Astrocyte (in vitro differentiated cells and primary cell): ENCODE results near the gene FAM180B. TPM values are rescaled to one million over a fixed set of nuclear protein-coding genes. Genes with fewer than 3 reads are reported as not detected.

Experiments used
- DNase-seq: peaks from one replicate; pipeline ENCODE4 v3.0.0-alpha.2; 2010; ENCODE audit warnings: low read depth
- FAIRE-seq: peaks from 2 replicates; lab custom pipeline; 2011; peaks lifted over from hg19 to GRCh38; lab: Jason Lieb, UNC
- H2AFZ ChIP-seq: 2 replicates; pipeline ENCODE4 v1.6.0; 2012; ENCODE audit warnings: low read depth, low read length, inconsistent platforms
- H3K27ac ChIP-seq: 2 replicates; pipeline ENCODE4 v1.5.1; 2011; ENCODE audit warnings: low read depth, low read length, inconsistent platforms
- H3K27me3 ChIP-seq: 2 replicates; pipeline ENCODE4 v1.6.0; 2011; ENCODE audit warnings: low read length, inconsistent platforms; ENCODE audit not compliant: insufficient read depth
- H3K36me3 ChIP-seq: 2 replicates; pipeline ENCODE4 v1.5.1; 2011; ENCODE audit warnings: low read length, inconsistent platforms; ENCODE audit not compliant: insufficient read depth
- H3K4me1 ChIP-seq: 2 replicates; pipeline ENCODE4 v1.5.1; 2011; ENCODE audit warnings: low read length, inconsistent platforms; ENCODE audit not compliant: insufficient read depth
- H3K4me2 ChIP-seq: 2 replicates; pipeline ENCODE4 v1.6.0; 2012; ENCODE audit warnings: low read length, inconsistent platforms
- H3K4me3 ChIP-seq: 2 replicates; pipeline ENCODE4 v1.5.1; 2011; ENCODE audit warnings: low read depth, mild to moderate bottlenecking, low read length, inconsistent platforms; ENCODE audit not compliant: insufficient read depth
- H3K79me2 ChIP-seq: 2 replicates; pipeline ENCODE4 v1.6.0; 2012; ENCODE audit warnings: mild to moderate bottlenecking, low read length, inconsistent platforms; ENCODE audit not compliant: insufficient read depth
- H3K9ac ChIP-seq: 2 replicates; pipeline ENCODE4 v1.6.0; 2012; ENCODE audit warnings: mild to moderate bottlenecking, low read length, inconsistent platforms
- H3K9me3 ChIP-seq: 2 replicates; pipeline ENCODE4 v1.5.1; 2012; ENCODE audit warnings: low read depth, mild to moderate bottlenecking, low read length, inconsistent platforms; ENCODE audit not compliant: insufficient read depth
- H4K20me1 ChIP-seq: 2 replicates; pipeline ENCODE4 v1.6.0; 2012; ENCODE audit warnings: low read length, inconsistent platforms; ENCODE audit not compliant: insufficient read depth
- H3K27ac Mint-ChIP-seq: one replicate; pipeline ENCODE4 v1.8.0; 2021; ENCODE audit warnings: mild to moderate bottlenecking, mixed read lengths; ENCODE audit not compliant: unreplicated experiment
- H3K27me3 Mint-ChIP-seq: one replicate; pipeline ENCODE4 v1.8.0; 2021; ENCODE audit warnings: low read depth, mixed read lengths; ENCODE audit not compliant: unreplicated experiment
- H3K36me3 Mint-ChIP-seq: one replicate; pipeline ENCODE4 v1.8.0; 2021; ENCODE audit warnings: low read depth, mixed read lengths; ENCODE audit not compliant: unreplicated experiment
- H3K4me1 Mint-ChIP-seq: one replicate; pipeline ENCODE4 v1.8.0; 2021; ENCODE audit warnings: low read depth, mixed read lengths; ENCODE audit not compliant: unreplicated experiment
- H3K4me3 Mint-ChIP-seq: one replicate; pipeline ENCODE4 v1.8.0; 2021; ENCODE audit warnings: mild to moderate bottlenecking, moderate library complexity, mixed read lengths; ENCODE audit not compliant: unreplicated experiment
- H3K9me3 Mint-ChIP-seq: one replicate; pipeline ENCODE4 v1.8.0; 2021; ENCODE audit warnings: mild to moderate bottlenecking, mixed read lengths; ENCODE audit not compliant: unreplicated experiment
- CTCF ChIP-seq: IDR thresholded peaks from 2 replicates; pipeline ENCODE4 v1.5.1; 2011; ENCODE audit warnings: low read depth, mild to moderate bottlenecking, inconsistent platforms, low read length, moderate library complexity; ENCODE audit not compliant: insufficient read depth
- EZH2 ChIP-seq: IDR thresholded peaks from 2 replicates; pipeline ENCODE4 v1.6.1; 2012; ENCODE audit warnings: mild to moderate bottlenecking, low read length, inconsistent platforms; ENCODE audit not compliant: insufficient read depth
- total RNA-seq: library from RNA; stranded (reverse); gene quantifications from 2 replicates; pipeline ENCODE4 v1.2.1, GENCODE V29; 2021

Gene FAM180B
- total RNA-seq, 1 donor from 2014 or later: 0.16 TPM

DNA sequence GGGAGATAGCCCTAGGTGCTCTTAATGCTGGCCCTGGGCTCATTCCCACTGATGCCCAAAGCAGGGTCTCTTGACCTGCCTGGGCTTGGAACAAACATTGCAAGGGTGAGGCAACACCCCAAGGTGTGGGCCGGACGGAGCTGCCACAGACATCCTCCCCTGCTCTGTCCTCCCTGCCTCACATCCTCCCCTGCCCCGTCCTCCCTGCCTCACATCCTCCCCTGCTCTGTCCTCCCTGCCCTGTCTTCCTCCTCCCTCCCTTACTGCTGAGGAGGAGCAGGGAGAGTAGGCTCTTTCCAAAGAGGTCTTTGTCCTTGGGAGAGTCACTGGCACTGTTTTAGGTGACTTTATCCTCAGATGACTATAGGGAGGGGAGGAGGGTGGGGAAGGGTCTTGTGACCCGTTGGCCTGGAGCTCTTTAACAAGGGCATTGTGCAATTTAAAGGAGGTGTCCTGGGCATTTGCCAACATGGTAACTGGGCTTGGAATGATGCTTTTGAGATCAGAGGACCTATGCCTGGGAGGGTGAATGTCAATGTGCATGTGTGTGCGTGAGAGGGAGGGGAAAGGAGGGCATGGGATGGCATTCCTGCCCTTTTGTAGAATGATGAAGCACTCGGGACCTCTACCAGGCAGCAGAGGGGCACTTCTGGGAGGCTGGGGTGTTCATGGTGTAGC, 700 bp downstream of the FAM180B start:
- Mint-ChIP-seq H3K36me3 (peaks cover 26% of the 10 kb centered on the region), H3K4me3 (no peak overlapping the region), H3K27ac (no peak overlapping the region), H3K9me3 (no peaks in the 10 kb centered on the region), H3K4me1 (no peaks in the 10 kb centered on the region), H3K27me3 (peaks cover 8% of the 10 kb centered on the region)
- Histone ChIP-seq H3K79me2 (no peaks in the 10 kb centered on the region), H3K4me1 (no peaks in the 10 kb centered on the region), H3K9ac (no peak overlapping the region), H2AFZ (no peak overlapping the region), H3K36me3 (peaks cover 12% of the 10 kb centered on the region), H3K4me2 (no peak overlapping the region), H3K27ac (no peak overlapping the region), H3K4me3 (no peak overlapping the region), H3K27me3 (peaks cover 5% of the 10 kb centered on the region), H4K20me1 (peaks cover 11% of the 10 kb centered on the region), H3K9me3 (no peaks in the 10 kb centered on the region)
- FAIRE-seq: no peak
- TF ChIP-seq CTCF (no peak), EZH2 (no peak)
- no peak for DNase-seq

- TF ChIP-seq CTCF: no peak
- no peak for TF ChIP-seq EZH2
- no peaks in the 10 kb centered on the region for H3K9me3 Mint-ChIP-seq
- H3K4me2 ChIP-seq: no peak overlapping the region
- H3K27ac Mint-ChIP-seq: no peak overlapping the region
- no peaks in the 10 kb centered on the region for H3K79me2 ChIP-seq
- H3K36me3 ChIP-seq: peaks cover 8% of the 10 kb centered on the region
- no peak for FAIRE-seq
- peaks cover 14% of the 10 kb centered on the region for H3K27me3 Mint-ChIP-seq
- peaks cover 22% of the 10 kb centered on the region for H3K36me3 Mint-ChIP-seq
- DNase-seq: no peak
- peaks cover 11% of the 10 kb centered on the region for H3K27me3 ChIP-seq
- no peak overlapping the region for H3K9ac ChIP-seq
- no peaks in the 10 kb centered on the region for H3K4me1 Mint-ChIP-seq
- no peak overlapping the region for H2AFZ ChIP-seq
- peaks cover 11% of the 10 kb centered on the region for H4K20me1 ChIP-seq
- H3K4me3 Mint-ChIP-seq: no peak overlapping the region
- H3K4me1 ChIP-seq: no peaks in the 10 kb centered on the region
- no peaks in the 10 kb centered on the region for H3K9me3 ChIP-seq
- no peak overlapping the region for H3K4me3 ChIP-seq
- H3K27ac ChIP-seq: no peak overlapping the region
These were observed 1.3 kb downstream of the FAM180B start for GRCh38 chr11:47587723-47588326.

DNA sequence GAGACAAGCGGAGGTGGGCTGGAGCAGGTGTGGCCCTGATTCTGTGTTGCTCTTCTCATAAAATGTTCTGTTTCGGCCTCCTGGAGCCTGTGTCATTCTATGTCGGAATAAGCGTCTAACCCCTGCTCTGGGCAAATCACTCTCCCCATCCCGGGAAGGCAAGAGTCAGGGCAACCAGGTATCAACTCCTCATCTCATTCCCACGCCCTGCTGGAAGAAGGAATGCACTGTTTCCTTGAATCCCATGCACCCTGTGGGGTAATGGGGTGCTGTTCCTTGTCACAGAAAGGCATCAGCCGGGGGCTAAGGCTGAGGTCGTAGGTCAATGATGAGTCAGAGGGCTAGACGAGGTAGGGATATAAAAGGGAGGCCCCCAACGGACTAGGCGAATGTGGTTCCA, 2.6 kb downstream of the FAM180B start:
- peak overlapping the region; percentile 41 for H3K27ac Mint-ChIP-seq
- no peak overlapping the region for H3K9ac ChIP-seq
- peak overlapping the region; percentile 79 for H3K4me2 ChIP-seq
- no peaks in the 10 kb centered on the region for H3K4me1 Mint-ChIP-seq
- H3K4me3 Mint-ChIP-seq: no peak overlapping the region
- no peaks in the 10 kb centered on the region for H3K79me2 ChIP-seq
- no peak for FAIRE-seq
- TF ChIP-seq CTCF (no peak), EZH2 (no peak)
- H3K4me3 ChIP-seq: no peak overlapping the region
- H3K27me3 Mint-ChIP-seq: peaks cover 25% of the 10 kb centered on the region
- peaks cover 2% of the 10 kb centered on the region for H3K4me1 ChIP-seq
- H3K27ac ChIP-seq: no peak overlapping the region
- no peak for DNase-seq
- H2AFZ ChIP-seq: peak overlapping the region; percentile 98
- H3K27me3 ChIP-seq: peaks cover 24% of the 10 kb centered on the region
- peaks cover 15% of the 10 kb centered on the region for H3K36me3 Mint-ChIP-seq
- no peaks in the 10 kb centered on the region for H3K36me3 ChIP-seq
- no peaks in the 10 kb centered on the region for H4K20me1 ChIP-seq
- H3K9me3 Mint-ChIP-seq: no peaks in the 10 kb centered on the region
- H3K9me3 ChIP-seq: no peaks in the 10 kb centered on the region
